GM06990 (cell line): ENCODE results near the gene ANP32E.
"Not testable (repeated sequence)": the region's sequence is repeated elsewhere in the genome, so short reads cannot be mapped to it uniquely, and the experiment has no call there.

Source experiments
- DNase-seq: peaks from one replicate; pipeline ENCODE4 v3.0.0-alpha.2; 2011; ENCODE audit not compliant: insufficient read length; ENCODE audit errors: extremely low read depth
- H3K27me3 ChIP-seq: replicated peaks from 2 replicates; pipeline ENCODE4 v1.6.0; 2011; ENCODE audit warnings: low read length; ENCODE audit not compliant: control insufficient read depth, insufficient read depth
- H3K36me3 ChIP-seq: 2 replicates; pipeline ENCODE4 v1.5.1; 2011; ENCODE audit warnings: low read length; ENCODE audit not compliant: control insufficient read depth, insufficient read depth
- H3K4me3 ChIP-seq: replicated peaks from 2 replicates; pipeline ENCODE4 v1.5.1; 2011; ENCODE audit warnings: low read depth, mild to moderate bottlenecking, control low read depth, low read length
- CTCF ChIP-seq: IDR thresholded peaks from 2 replicates; pipeline ENCODE4 v1.5.1; 2011; ENCODE audit warnings: low read length, control low read depth, mild to moderate bottlenecking, inconsistent platforms; ENCODE audit not compliant: insufficient read depth, poor library complexity, severe bottlenecking

The ANP32E gene

GRCh38 chr1:150249936-150250335, 14.0 kb upstream of the ANP32E start:
- DNase-seq, result no peak
- TF ChIP-seq CTCF, result no peak
- no peaks in the 10 kb centered on the region for H3K36me3 ChIP-seq
- H3K27me3 ChIP-seq, result no peaks in the 10 kb centered on the region
- H3K4me3 ChIP-seq, result no peak overlapping the region

- no peaks in the 10 kb centered on the region for H3K27me3 ChIP-seq
- no peaks in the 10 kb centered on the region for H3K36me3 ChIP-seq
- H3K4me3 ChIP-seq, result no peak overlapping the region
- TF ChIP-seq CTCF, result no peak
- DNase-seq, result no peak
Measured at GRCh38 chr1:150243003-150243402, 7.1 kb upstream of the ANP32E start.

- no peak for DNase-seq
- H3K27me3 ChIP-seq, result no peaks in the 10 kb centered on the region
- no peaks in the 10 kb centered on the region for H3K36me3 ChIP-seq
- TF ChIP-seq CTCF, result no peak
- H3K4me3 ChIP-seq, result no peak overlapping the region
Measured at GRCh38 chr1:150237746-150238145, 1.8 kb upstream of the ANP32E start.

- not testable (repeated sequence) for H3K27me3 ChIP-seq, DNase-seq, H3K4me3 ChIP-seq, H3K36me3 ChIP-seq
Measured at GRCh38 chr1:150237176-150237575, 1.3 kb upstream of the ANP32E start.

- Histone ChIP-seq H3K36me3 (no peaks in the 10 kb centered on the region), H3K4me3 (peak overlapping the region; percentile 92), H3K27me3 (no peaks in the 10 kb centered on the region)
- TF ChIP-seq CTCF, result no peak
- DNase-seq, result no peak
Measured at GRCh38 chr1:150236614-150237100, 745 bp upstream of the ANP32E start.

GRCh38 chr1:150235294-150235851, 539 bp downstream of the ANP32E start:
- peak; percentile 20 for TF ChIP-seq CTCF
- Histone ChIP-seq H3K36me3 (no peaks in the 10 kb centered on the region; the same call in 1 of the 2 replicates), H3K27me3 (no peaks in the 10 kb centered on the region), H3K4me3 (peak overlapping the region; percentile 92)
- DNase-seq, result no peak
